GM23338 (cell line): ENCODE measurements around the gene C7orf25. TPM values are rescaled to one million over a fixed set of nuclear protein-coding genes. Genes with fewer than 3 reads are reported as not detected.

Experiments
- CTCF ChIP-seq, 2 experiments: fragments of 200-600 bp in 1 of 2; sonication (generic) in 1 of 2; conservative IDR thresholded peaks; 2 replicates each; pipeline versions ENCODE4 v1.5.1 to v1.6.1; 2016 to 2017; ENCODE audit warnings: antibody characterized with exemption in 2 of 2, low read depth in 2 of 2, mild to moderate bottlenecking in 2 of 2, moderate library complexity in 1 of 2
- ETS1 ChIP-seq: IDR thresholded peaks from 2 replicates; pipeline ENCODE4 v1.6.1; 2016; ENCODE audit warnings: antibody characterized with exemption
- EZH2 ChIP-seq: fragments of 200-600 bp; sonication (generic); IDR thresholded peaks from one replicate; pipeline ENCODE4 v1.8.0; 2017; ENCODE audit warnings: antibody characterized with exemption, mild to moderate bottlenecking, low read depth; ENCODE audit not compliant: unreplicated experiment
- JUNB ChIP-seq: IDR thresholded peaks from one replicate; pipeline ENCODE4 v1.6.1; 2016; ENCODE audit warnings: antibody characterized with exemption; ENCODE audit not compliant: unreplicated experiment
- NANOG ChIP-seq: IDR thresholded peaks from 2 replicates; pipeline ENCODE4 v1.6.1; 2016; ENCODE audit warnings: antibody characterized with exemption, borderline replicate concordance
- REST ChIP-seq: IDR thresholded peaks from one replicate; pipeline ENCODE4 v1.6.1; 2018; ENCODE audit warnings: antibody characterized with exemption; ENCODE audit not compliant: unreplicated experiment
- STAT1 ChIP-seq: IDR thresholded peaks from one replicate; pipeline ENCODE4 v1.6.1; 2016; ENCODE audit warnings: antibody characterized with exemption; ENCODE audit not compliant: unreplicated experiment
- ZNF114 ChIP-seq: fragments of 250-450 bp; sonication (Bioruptor Pico); IDR thresholded peaks from 2 replicates; pipeline ENCODE4 v1.5.0; 2020; ENCODE audit warnings: mild to moderate bottlenecking, moderate library complexity
- ZNF331 ChIP-seq: fragments of 250-450 bp; sonication (Bioruptor Pico); IDR thresholded peaks from 2 replicates; pipeline ENCODE4 v1.5.0; 2020; ENCODE audit warnings: low read depth, mild to moderate bottlenecking, moderate library complexity
- polyA plus RNA-seq: library from polyadenylated mRNA; unstranded; fragments of >200 nt; fragmentation: Nextera tagmentation; extraction: Ambion mirVana; gene quantifications from 2 replicates; pipeline ENCODE4 v1.2.1, GENCODE V29; 2016
- total RNA-seq: library from RNA; depleted of rRNA; stranded (reverse); fragments of >200 nt; shearing (Covaris generic); gene quantifications from 2 replicates; pipeline ENCODE4 v1.2.3, GENCODE V29; 2014; rRNA removed

The C7orf25 gene
- total and polyA plus RNA-seq, 2 experiments from 2014 or later: 1.7 to 8.7 TPM

GRCh38 chr7:42868480-42868879 lies 43.4 kb downstream of the C7orf25 start (continued):
- no peak for TF ChIP-seq REST
- TF ChIP-seq STAT1: no peak
- TF ChIP-seq EZH2: no peak
- no peak for TF ChIP-seq ZNF331 (CRISPR knock-in tag)
- no peak for TF ChIP-seq ETS1
- TF ChIP-seq ZNF114 (CRISPR knock-in tag): no peak
- no peak for TF ChIP-seq JUNB
- TF ChIP-seq NANOG: no peak
- no peak for TF ChIP-seq CTCF (conservative IDR thresholded peaks at IDR 0.05; ENCODE audit: low read depth in 2 of 2)

Other genes with a start within 250 kb of the C7orf25 start
- gene PSMA2, start 20.1 kb upstream of the C7orf25 start, total RNA-seq: 178 and 214 TPM in 2 replicates
- gene PSMA2, start 20.1 kb upstream of the C7orf25 start, polyA plus RNA-seq: 609 and 678 TPM in 2 replicates
- 93.4 and 93.6 TPM in 2 replicates for gene MRPL32, start 20.3 kb upstream of the C7orf25 start, total RNA-seq
- gene MRPL32, start 20.3 kb upstream of the C7orf25 start, polyA plus RNA-seq: 303 and 310 TPM in 2 replicates
- 19.2 and 21.8 TPM in 2 replicates for gene HECW1, start 200.6 kb upstream of the C7orf25 start, total RNA-seq
- gene HECW1, start 200.6 kb upstream of the C7orf25 start, polyA plus RNA-seq: 6.1 and 11.0 TPM in 2 replicates